Measurements from ENCODE around the gene CXCL6.
A peak's percentile ranks its signal among the peaks of the same experiment; 100 is the strongest.

CXCL6 gene

GRCh38 chr4:73836373-73837279, at the start of gene CXCL6:
Gene CXCL6 (plus strand): TSS chr4:73836678. CDS start chr4:73836751, 73 bp downstream.
- no peak for DNase-seq (ENCODE audit: low spot score)

- DNase-seq (ENCODE audit: low spot score): no peak
These were observed 48.1 kb upstream of the CXCL6 start for GRCh38 chr4:73788411-73788810.

- DNase-seq (ENCODE audit: low spot score): no peak
These were observed 37.6 kb upstream of the CXCL6 start for GRCh38 chr4:73798842-73799241.

GRCh38 chr4:73800206-73800605, 36.3 kb upstream of the CXCL6 start:
- no peak for DNase-seq (ENCODE audit: low spot score)

- DNase-seq (ENCODE audit: low spot score): no peak
These were observed 34.8 kb upstream of the CXCL6 start for GRCh38 chr4:73801692-73802091.

- peak; percentile 7 for DNase-seq (ENCODE audit: low spot score)
These were observed 33.3 kb upstream of the CXCL6 start for GRCh38 chr4:73803213-73803612.

- no peak for DNase-seq (ENCODE audit: low spot score)
These were observed 26.3 kb upstream of the CXCL6 start for GRCh38 chr4:73810191-73810590.

- DNase-seq (ENCODE audit: low spot score): no peak
These were observed 24.6 kb upstream of the CXCL6 start for GRCh38 chr4:73811841-73812240.

- DNase-seq (ENCODE audit: low spot score): no peak
These were observed 21.8 kb upstream of the CXCL6 start for GRCh38 chr4:73814679-73815078.

GRCh38 chr4:73815145-73815544, 21.3 kb upstream of the CXCL6 start:
- DNase-seq (ENCODE audit: low spot score): no peak

- DNase-seq (ENCODE audit: low spot score): peak; percentile 11
These were observed 19.7 kb upstream of the CXCL6 start for GRCh38 chr4:73816814-73817213.

GRCh38 chr4:73817341-73817740, 19.1 kb upstream of the CXCL6 start:
- DNase-seq (ENCODE audit: low spot score): no peak

GRCh38 chr4:73821325-73821724, 15.2 kb upstream of the CXCL6 start:
- no peak for DNase-seq (ENCODE audit: low spot score)

GRCh38 chr4:73822389-73822788, 14.1 kb upstream of the CXCL6 start:
- DNase-seq (ENCODE audit: low spot score): no peak

GRCh38 chr4:73822812-73823504, 13.5 kb upstream of the CXCL6 start:
- DNase-seq (ENCODE audit: low spot score): no peak

- DNase-seq (ENCODE audit: low spot score): no peak
These were observed 12.7 kb upstream of the CXCL6 start for GRCh38 chr4:73823760-73824159.

GRCh38 chr4:73828956-73829355, 7.5 kb upstream of the CXCL6 start:
- DNase-seq (ENCODE audit: low spot score): no peak

GRCh38 chr4:73831569-73831968, 4.9 kb upstream of the CXCL6 start:
- no peak for DNase-seq (ENCODE audit: low spot score)

GRCh38 chr4:73832651-73833237, 3.7 kb upstream of the CXCL6 start:
- DNase-seq (ENCODE audit: low spot score): no peak

GRCh38 chr4:73839071-73839470, 2.6 kb downstream of the CXCL6 start:
- DNase-seq (ENCODE audit: low spot score): no peak

GRCh38 chr4:73839715-73840114, 3.2 kb downstream of the CXCL6 start:
- DNase-seq (ENCODE audit: low spot score): no peak

GRCh38 chr4:73841243-73841925, 4.9 kb downstream of the CXCL6 start:
- DNase-seq (ENCODE audit: low spot score): no peak
